ENCODE data around the gene ADIPOR1. TPM values are rescaled to one million over a fixed set of nuclear protein-coding genes. Genes with fewer than 3 reads are reported as not detected.
A peak's percentile ranks its signal among the peaks of the same experiment; 100 is the strongest.
"Not testable (repeated sequence)": the region's sequence is repeated elsewhere in the genome, so short reads cannot be mapped to it uniquely, and the experiment has no call there.

Gene ADIPOR1
- total RNA-seq, 1 donor from 2014 or later = 45.0 TPM

GRCh38 chr1:202942426-202942825, 15.7 kb downstream of the ADIPOR1 start:
- POLR2A ChIA-PET = no interaction called here
- intact Hi-C loops (cut with micrococcal nuclease) = no loop called here

GRCh38 chr1:202941372-202941771, 16.7 kb downstream of the ADIPOR1 start:
- H3K4me1 Mint-ChIP-seq = no peaks in the 10 kb centered on the region
- H3K4me3 Mint-ChIP-seq = no peak overlapping the region
- no peak for TF ChIP-seq CTCF (IDR thresholded peaks at IDR 0.05)
- peaks cover 67% of the 10 kb centered on the region for H3K36me3 Mint-ChIP-seq (ENCODE audit: low read depth)
- intact Hi-C loops (cut with micrococcal nuclease) = no loop called here
- H3K9me3 Mint-ChIP-seq = no peaks in the 10 kb centered on the region
- ChIA-PET POLR2A (no interaction called here), CTCF (no interaction called here)
- H3K27me3 Mint-ChIP-seq = no peaks in the 10 kb centered on the region
- H3K27ac Mint-ChIP-seq = no peak overlapping the region
- DNase-seq (no peak), ATAC-seq (ENCODE audit: low read depth) (no peak)

More at GRCh38 chr1:202942426-202942825, 15.7 kb downstream of the ADIPOR1 start:
- CTCF ChIA-PET = interaction anchor here (1.2 kb wide), 1 partner anchor 9 kb away, joined by 4 read pairs; no protein-coding TSS in a partner anchor
- Mint-ChIP-seq H3K27me3 (no peaks in the 10 kb centered on the region), H3K27ac (no peak overlapping the region), H3K36me3 (ENCODE audit: low read depth) (peaks cover 68% of the 10 kb centered on the region), H3K9me3 (no peaks in the 10 kb centered on the region), H3K4me1 (no peaks in the 10 kb centered on the region), H3K4me3 (no peak overlapping the region)
- no peak for TF ChIP-seq CTCF (IDR thresholded peaks at IDR 0.05)
- DNase-seq (no peak), ATAC-seq (ENCODE audit: low read depth) (no peak)

- Mint-ChIP-seq H3K27me3 (no peaks in the 10 kb centered on the region), H3K4me3 (no peak overlapping the region), H3K36me3 (ENCODE audit: low read depth) (peaks cover 59% of the 10 kb centered on the region), H3K27ac (no peak overlapping the region), H3K9me3 (no peaks in the 10 kb centered on the region), H3K4me1 (peaks cover 2% of the 10 kb centered on the region)
- no peak for DNase-seq
- TF ChIP-seq CTCF (IDR thresholded peaks at IDR 0.05) = no peak
- CTCF ChIA-PET = no interaction called here
- intact Hi-C loops (cut with micrococcal nuclease) = no loop called here
- POLR2A ChIA-PET = no interaction called here
- ATAC-seq (ENCODE audit: low read depth) = no peak
Observed at GRCh38 chr1:202940561-202940960, 17.6 kb downstream of the ADIPOR1 start.

GRCh38 chr1:202938287-202938925, 19.7 kb downstream of the ADIPOR1 start:
- peaks cover 10% of the 10 kb centered on the region for H3K4me1 Mint-ChIP-seq
- intact Hi-C loops (cut with micrococcal nuclease) = no loop called here
- H3K27ac Mint-ChIP-seq = no peak overlapping the region
- CTCF ChIA-PET = no interaction called here
- no peak overlapping the region for H3K4me3 Mint-ChIP-seq
- POLR2A ChIA-PET = no interaction called here
- DNase-seq = no peak
- TF ChIP-seq CTCF (IDR thresholded peaks at IDR 0.05) = no peak
- no peak for ATAC-seq (ENCODE audit: low read depth)
- peaks cover 37% of the 10 kb centered on the region for H3K36me3 Mint-ChIP-seq (ENCODE audit: low read depth)
- no peaks in the 10 kb centered on the region for H3K27me3 Mint-ChIP-seq
- H3K9me3 Mint-ChIP-seq = no peaks in the 10 kb centered on the region

GRCh38 chr1:202936409-202936808, 21.7 kb downstream of the ADIPOR1 start:
- H3K9me3 Mint-ChIP-seq; H3K27ac Mint-ChIP-seq; intact Hi-C loops (cut with micrococcal nuclease); DNase-seq; POLR2A ChIA-PET; H3K27me3 Mint-ChIP-seq; CTCF ChIA-PET; ATAC-seq (ENCODE audit: low read depth); H3K4me3 Mint-ChIP-seq: not testable (repeated sequence)
- Mint-ChIP-seq H3K36me3 (ENCODE audit: low read depth) (peaks cover 18% of the 10 kb centered on the region), H3K4me1 (peaks cover 12% of the 10 kb centered on the region)

- Mint-ChIP-seq H3K4me1 (peaks cover 12% of the 10 kb centered on the region), H3K27me3 (no peaks in the 10 kb centered on the region), H3K9me3 (peaks cover 4% of the 10 kb centered on the region), H3K4me3 (no peak overlapping the region), H3K27ac (no peak overlapping the region), H3K36me3 (ENCODE audit: low read depth) (peaks cover 12% of the 10 kb centered on the region)
- ATAC-seq (ENCODE audit: low read depth) = peak; percentile 18
- intact Hi-C loops (cut with micrococcal nuclease) = no loop called here
- ChIA-PET POLR2A (no interaction called here), CTCF (no interaction called here)
- DNase-seq = no peak
- no peak for TF ChIP-seq CTCF (IDR thresholded peaks at IDR 0.05)
Observed at GRCh38 chr1:202935844-202936243, 22.3 kb downstream of the ADIPOR1 start.

Data from activated B cell treated with CpG ODN at 0.5 μM for 24 hours (primary cell).